IMR-90 (cell line): ENCODE data around the gene FRAS1. TPM values are rescaled to one million over a fixed set of nuclear protein-coding genes. Genes with fewer than 3 reads are reported as not detected.

Experiments
- ATAC-seq: fragments of 200-7000 bp; cut with Tn5 transposase; 2 replicates; pipeline ENCODE4 v1.9.1; 2020; ENCODE audit warnings: low read depth, mild to moderate bottlenecking, moderate library complexity
- BruUV-seq: library from RNA; stranded (reverse); fragments of 400-500 nt; replicated peaks from 2 replicates; lab custom pipeline; 2021; lab: Mats Ljungman, UMichigan
- CTCF ChIA-PET: fragments of 300-600 bp; formaldehyde crosslinking; extraction: SDS; loops from one replicate; lab custom pipeline; 2021; ENCODE audit warnings: antibody characterized with exemption; lab: Yijun Ruan, JAX
- POLR2A ChIA-PET: fragments of 300-600 bp; sonication (Branson Sonifier 250); formaldehyde crosslinking; loops from one replicate; lab custom pipeline; 2022; ENCODE audit warnings: antibody characterized with exemption; ENCODE audit not compliant: unreplicated experiment; lab: Charles Lee
- DNase-seq: peaks from one replicate; pipeline ENCODE4 v3.0.0; 2013
- H2AFZ ChIP-seq: replicated peaks from 2 replicates; pipeline ENCODE3; 2013; ENCODE audit warnings: low read length, mild to moderate bottlenecking; ENCODE audit not compliant: poor library complexity
- H2AK5ac ChIP-seq: 2 replicates; pipeline ENCODE4 v1.6.1; 2013; ENCODE audit warnings: low read depth, low read length, inconsistent platforms
- H2AK9ac ChIP-seq: replicated peaks from 2 replicates; pipeline ENCODE3; 2013; ENCODE audit warnings: mild to moderate bottlenecking, low read depth, low read length, moderate library complexity; ENCODE audit not compliant: poor library complexity
- H2BK120ac ChIP-seq: 2 replicates; pipeline ENCODE4 v1.6.1; 2013; ENCODE audit warnings: low read depth, low read length, inconsistent platforms
- H2BK15ac ChIP-seq: 3 replicates; pipeline ENCODE4 v1.6.1; 2013; ENCODE audit warnings: low read depth, low read length, inconsistent platforms
- H2BK20ac ChIP-seq: 2 replicates; pipeline ENCODE4 v1.6.1; 2013; ENCODE audit warnings: low read depth, mild to moderate bottlenecking, inconsistent platforms, low read length, moderate library complexity
- H2BK5ac ChIP-seq: 2 replicates; pipeline ENCODE4 v1.6.1; 2013; ENCODE audit warnings: mild to moderate bottlenecking, low read depth, low read length, inconsistent platforms; ENCODE audit not compliant: poor library complexity, severe bottlenecking
- H3K14ac ChIP-seq: replicated peaks from 2 replicates; pipeline ENCODE4 v1.6.1; 2013; ENCODE audit warnings: low read depth, low read length, inconsistent platforms
- H3K18ac ChIP-seq: 2 replicates; pipeline ENCODE4 v1.6.1; 2013; ENCODE audit warnings: low read depth, low read length, control low read depth
- H3K23ac ChIP-seq: 2 replicates; pipeline ENCODE4 v1.6.1; 2013; ENCODE audit warnings: low read depth, low read length, inconsistent platforms
- H3K27ac ChIP-seq: 2 replicates; pipeline ENCODE4 v1.5.1; 2013; ENCODE audit warnings: mild to moderate bottlenecking, control low read depth, low read length; ENCODE audit not compliant: insufficient read depth
- H3K27me3 ChIP-seq: 2 replicates; pipeline ENCODE4 v1.6.1; 2013; ENCODE audit warnings: low read length; ENCODE audit not compliant: control insufficient read depth, insufficient read depth
- H3K36me3 ChIP-seq: 2 replicates; pipeline ENCODE4 v1.6.1; 2013; ENCODE audit warnings: low read length, mixed read lengths; ENCODE audit not compliant: control insufficient read depth, insufficient read depth
- H3K4ac ChIP-seq: 2 replicates; pipeline ENCODE4 v1.6.1; 2013; ENCODE audit warnings: low read depth, low read length, inconsistent platforms
- H3K4me1 ChIP-seq: 2 replicates; pipeline ENCODE4 v1.6.1; 2013; ENCODE audit warnings: low read length, mixed read lengths; ENCODE audit not compliant: control insufficient read depth, insufficient read depth
- H3K4me2 ChIP-seq: 2 replicates; pipeline ENCODE4 v1.6.1; 2013; ENCODE audit warnings: low read depth, mild to moderate bottlenecking, control low read depth, low read length, moderate library complexity
- H3K4me3 ChIP-seq: 2 replicates; pipeline ENCODE4 v1.5.1; 2013; ENCODE audit warnings: low read depth, mild to moderate bottlenecking, control low read depth, low read length, moderate library complexity; ENCODE audit not compliant: insufficient read depth
- H3K56ac ChIP-seq: 2 replicates; pipeline ENCODE4 v1.6.1; 2013; ENCODE audit warnings: low read length, inconsistent platforms; ENCODE audit not compliant: insufficient read depth; ENCODE audit errors: extremely low read depth
- H3K79me1 ChIP-seq, 2 experiments: 2 replicates each; pipeline ENCODE4 v1.6.1; 2013; ENCODE audit warnings: low read length in 2 of 2, inconsistent platforms in 1 of 2, low read depth in 1 of 2
- H3K9ac ChIP-seq: 2 replicates; pipeline ENCODE4 v1.6.1; 2013; ENCODE audit warnings: low read depth, low read length, control low read depth
- H3K9me1 ChIP-seq: 2 replicates; pipeline ENCODE4 v1.6.1; 2013; ENCODE audit warnings: low read length, inconsistent platforms; ENCODE audit not compliant: insufficient read depth
- H3K9me3 ChIP-seq: 2 replicates; pipeline ENCODE4 v1.6.1; 2013; ENCODE audit warnings: low read length; ENCODE audit not compliant: control insufficient read depth, insufficient read depth
- H4K20me1 ChIP-seq: 2 replicates; pipeline ENCODE4 v1.6.1; 2013; ENCODE audit warnings: low read length, inconsistent platforms; ENCODE audit not compliant: insufficient read depth
- H4K5ac ChIP-seq: 2 replicates; pipeline ENCODE4 v1.6.1; 2013; ENCODE audit warnings: mild to moderate bottlenecking, low read depth, low read length, control low read depth
- H4K8ac ChIP-seq, 2 experiments: 2 replicates each; pipeline ENCODE4 v1.6.1; 2013; ENCODE audit warnings: low read depth in 2 of 2, low read length in 2 of 2, control low read depth in 1 of 2, inconsistent platforms in 1 of 2
- H4K91ac ChIP-seq: 2 replicates; pipeline ENCODE4 v1.6.1; 2013; ENCODE audit warnings: low read depth, low read length, inconsistent platforms; ENCODE audit not compliant: insufficient read depth
- BHLHE40 ChIP-seq: fragments of 150-350 bp; IDR thresholded peaks from 2 replicates; pipeline ENCODE4 v1.6.1; 2016; ENCODE audit warnings: mild to moderate bottlenecking, low read depth, low read length
- CEBPB ChIP-seq: IDR thresholded peaks from 2 replicates; pipeline ENCODE4 v1.6.1; 2012; ENCODE audit warnings: low read depth, low read length, improper control_type of control experiment
- FOS ChIP-seq: fragments of 150-350 bp; IDR thresholded peaks from 2 replicates; pipeline ENCODE4 v1.6.1; 2016; ENCODE audit warnings: low read depth, low read length
- MAFK ChIP-seq: IDR thresholded peaks from 2 replicates; pipeline ENCODE4 v1.6.1; 2012; ENCODE audit warnings: low read depth, low read length, improper control_type of control experiment
- MAZ ChIP-seq: IDR thresholded peaks from 2 replicates; pipeline ENCODE4 v1.6.1; 2012; ENCODE audit warnings: low read depth, mild to moderate bottlenecking, low read length, improper control_type of control experiment, moderate library complexity, borderline replicate concordance
- MXI1 ChIP-seq: IDR thresholded peaks from 2 replicates; pipeline ENCODE4 v1.6.1; 2012; ENCODE audit warnings: low read depth, mild to moderate bottlenecking, low read length, moderate library complexity, borderline replicate concordance
- POLR2A ChIP-seq: IDR thresholded peaks from 2 replicates; pipeline ENCODE4 v1.6.1; 2012; ENCODE audit warnings: mild to moderate bottlenecking, low read depth, low read length
- RCOR1 ChIP-seq: IDR thresholded peaks from 2 replicates; pipeline ENCODE4 v1.6.1; 2012; ENCODE audit warnings: mild to moderate bottlenecking, low read length, improper control_type of control experiment; ENCODE audit not compliant: insufficient replicate concordance
- RFX5 ChIP-seq: IDR thresholded peaks from 2 replicates; pipeline ENCODE4 v1.8.0; 2012; ENCODE audit warnings: low read depth, mild to moderate bottlenecking, low read length, moderate library complexity
- SMC3 ChIP-seq: fragments of 150-350 bp; IDR thresholded peaks from 2 replicates; pipeline ENCODE4 v1.6.1; 2016; ENCODE audit warnings: low read depth, mild to moderate bottlenecking, antibody characterized with exemption, low read length, moderate library complexity
- dilution Hi-C: fragments of 300-500 bp; cut with HindIII; formaldehyde crosslinking; loops from one replicate; pipeline ENCODE4 v1.14.3; 2018; ENCODE audit warnings: low sequenced_read_pairs; ENCODE audit not compliant: unreplicated experiment
- in situ Hi-C: fragments of 300-500 bp; cut with MboI; formaldehyde crosslinking; loops from 3 replicates; pipeline ENCODE4 v1.14.3; 2019; ENCODE audit warnings: low sequenced_read_pairs, inconsistent platforms, mixed read lengths
- intact Hi-C: fragments of 100-400 bp; cut with micrococcal nuclease; formaldehyde crosslinking; loops from 2 replicates; pipeline ENCODE4 v1.10.0; 2022
- polyA plus RNA-seq, 3 experiments: library from polyadenylated mRNA; depleted of rRNA; stranded (reverse); fragments of >200 nt; gene quantifications; 2 replicates each; pipeline ENCODE4 v1.2.3, GENCODE V29; 2012; ENCODE audit warnings: low replicate concordance in 1 of 3
- total RNA-seq: library from RNA; depleted of rRNA; stranded (reverse); fragments of >200 nt; gene quantifications from 2 replicates; pipeline ENCODE4 v1.2.3, GENCODE V29; 2012
- TF ChIP-seq, protein P1 (sequence below): conservative IDR thresholded peaks from 2 replicates; pipeline ENCODE4 v1.5.1; 2012; ENCODE audit warnings: mild to moderate bottlenecking, low read depth, low read length, improper control_type of control experiment

FRAS1 gene
- total and polyA plus RNA-seq, 2 of the 4 experiments (the other 2 are of a cell fraction), result under 0.01 to 0.03 TPM

GRCh38 chr4:78553529-78554060, 496.5 kb downstream of the FRAS1 start:
- H4K20me1 ChIP-seq, result no peaks in the 10 kb centered on the region
- no TSS peak for BruUV-seq
- intact Hi-C loops, result no loop called here
- no peak overlapping the region for H3K4ac ChIP-seq
- peak overlapping the region; percentile 23; the same call in 1 of the 2 replicates for H3K18ac ChIP-seq
- no peak overlapping the region for H3K23ac ChIP-seq
- H3K36me3 ChIP-seq, result no peaks in the 10 kb centered on the region
- H3K4me2 ChIP-seq, result no peak overlapping the region
- dilution Hi-C loops, result no loop called here
- H3K79me1 ChIP-seq, result no peaks in the 10 kb centered on the region; a peak in 1 of 4 replicates
- H2BK20ac ChIP-seq, result peak overlapping the region; percentile 29; the same call in 1 of the 2 replicates
- H3K14ac ChIP-seq, result no peak overlapping the region
- H3K27me3 ChIP-seq, result no peaks in the 10 kb centered on the region
- H2AK9ac ChIP-seq, result no peak overlapping the region
- H2AK5ac ChIP-seq, result no peak overlapping the region
- H3K9me1 ChIP-seq, result peaks cover 4% of the 10 kb centered on the region
- H4K91ac ChIP-seq, result no peak overlapping the region
- no peaks in the 10 kb centered on the region for H3K9me3 ChIP-seq
- in situ Hi-C loops, result no loop called here
- no peak overlapping the region for H2AFZ ChIP-seq
- ChIA-PET POLR2A (no interaction called here), CTCF (no interaction called here)
- peak overlapping the region; percentile 16; the same call in 1 of the 2 replicates for H2BK120ac ChIP-seq
- no peak overlapping the region for H3K4me3 ChIP-seq
- H3K27ac ChIP-seq, result no peak overlapping the region
- no peak overlapping the region for H3K9ac ChIP-seq
- DNase-seq, result no peak
- H4K5ac ChIP-seq, result no peak overlapping the region
- H4K8ac ChIP-seq, result no peak overlapping the region
- no peak overlapping the region for H2BK5ac ChIP-seq
- no peak overlapping the region for H2BK15ac ChIP-seq
- TF ChIP-seq POLR2A, result no peak
- no peak for TF ChIP-seq SMC3
- no peak for TF ChIP-seq RCOR1
- no peak for TF ChIP-seq MAFK
- no peak for TF ChIP-seq FOS
- TF ChIP-seq, protein P1, sequence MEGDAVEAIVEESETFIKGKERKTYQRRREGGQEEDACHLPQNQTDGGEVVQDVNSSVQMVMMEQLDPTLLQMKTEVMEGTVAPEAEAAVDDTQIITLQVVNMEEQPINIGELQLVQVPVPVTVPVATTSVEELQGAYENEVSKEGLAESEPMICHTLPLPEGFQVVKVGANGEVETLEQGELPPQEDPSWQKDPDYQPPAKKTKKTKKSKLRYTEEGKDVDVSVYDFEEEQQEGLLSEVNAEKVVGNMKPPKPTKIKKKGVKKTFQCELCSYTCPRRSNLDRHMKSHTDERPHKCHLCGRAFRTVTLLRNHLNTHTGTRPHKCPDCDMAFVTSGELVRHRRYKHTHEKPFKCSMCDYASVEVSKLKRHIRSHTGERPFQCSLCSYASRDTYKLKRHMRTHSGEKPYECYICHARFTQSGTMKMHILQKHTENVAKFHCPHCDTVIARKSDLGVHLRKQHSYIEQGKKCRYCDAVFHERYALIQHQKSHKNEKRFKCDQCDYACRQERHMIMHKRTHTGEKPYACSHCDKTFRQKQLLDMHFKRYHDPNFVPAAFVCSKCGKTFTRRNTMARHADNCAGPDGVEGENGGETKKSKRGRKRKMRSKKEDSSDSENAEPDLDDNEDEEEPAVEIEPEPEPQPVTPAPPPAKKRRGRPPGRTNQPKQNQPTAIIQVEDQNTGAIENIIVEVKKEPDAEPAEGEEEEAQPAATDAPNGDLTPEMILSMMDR, result no peak
- no peak for TF ChIP-seq CEBPB
- TF ChIP-seq MAZ, result no peak
- TF ChIP-seq RFX5, result no peak
- TF ChIP-seq BHLHE40, result no peak
- TF ChIP-seq MXI1, result no peak
- H3K56ac ChIP-seq, result no peak overlapping the region
- peaks cover 3% of the 10 kb centered on the region for H3K4me1 ChIP-seq
- ATAC-seq, result no peak
